ENCODE data around the gene GPALPP1. TPM values are rescaled to one million over a fixed set of nuclear protein-coding genes. Genes with fewer than 3 reads are reported as not detected.

The GPALPP1 gene
- total and polyA plus RNA-seq, 3 donors from 2014 or later = 18.3 to 41.3 (median 33.8) TPM

DNA sequence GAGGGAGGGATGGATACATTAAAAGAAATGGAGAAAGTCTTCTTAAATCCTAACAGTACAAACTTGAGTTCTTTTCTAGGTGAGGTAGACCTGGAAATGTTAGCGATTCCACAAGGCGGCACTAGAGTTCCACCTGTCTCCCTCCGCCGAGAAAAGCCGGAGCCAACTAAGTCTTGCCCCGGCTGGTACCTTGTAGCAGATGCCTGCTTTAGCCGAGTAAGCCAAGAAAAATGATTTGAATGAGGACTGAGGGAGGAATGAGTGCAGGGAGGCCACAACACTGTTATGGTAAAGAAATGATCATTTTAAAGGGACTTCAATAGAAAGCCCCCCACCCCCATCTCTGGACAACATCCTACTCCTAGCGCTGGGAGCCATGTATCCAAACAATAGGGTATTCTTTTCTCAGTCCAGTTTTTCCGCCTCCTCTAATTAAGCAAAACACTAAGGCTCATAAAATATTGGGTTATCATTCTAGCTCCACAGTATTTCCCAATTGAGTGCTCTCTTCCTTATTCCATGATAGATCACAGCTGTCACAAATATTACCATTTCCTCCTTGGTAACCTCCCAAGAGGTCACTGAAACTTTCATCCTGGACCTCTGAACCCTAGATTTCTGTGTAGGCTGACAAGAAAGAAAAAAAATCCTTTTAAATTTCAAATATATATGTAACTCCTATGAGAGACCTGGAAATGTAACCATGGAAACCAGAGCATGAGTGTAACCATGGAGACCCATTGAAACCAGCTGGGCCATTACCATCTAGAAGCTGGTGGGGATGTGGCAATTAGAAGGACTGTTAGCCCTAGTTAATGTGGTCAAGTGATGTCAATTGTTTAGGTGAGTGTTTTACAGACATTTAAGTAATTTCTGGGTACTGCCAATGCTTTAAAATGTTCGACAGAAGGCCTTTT is 58.3 kb downstream of the GPALPP1 start:
- no peak for TF ChIP-seq POLR2A (IDR thresholded peaks at IDR 0.05)
- TF ChIP-seq, protein P1, sequence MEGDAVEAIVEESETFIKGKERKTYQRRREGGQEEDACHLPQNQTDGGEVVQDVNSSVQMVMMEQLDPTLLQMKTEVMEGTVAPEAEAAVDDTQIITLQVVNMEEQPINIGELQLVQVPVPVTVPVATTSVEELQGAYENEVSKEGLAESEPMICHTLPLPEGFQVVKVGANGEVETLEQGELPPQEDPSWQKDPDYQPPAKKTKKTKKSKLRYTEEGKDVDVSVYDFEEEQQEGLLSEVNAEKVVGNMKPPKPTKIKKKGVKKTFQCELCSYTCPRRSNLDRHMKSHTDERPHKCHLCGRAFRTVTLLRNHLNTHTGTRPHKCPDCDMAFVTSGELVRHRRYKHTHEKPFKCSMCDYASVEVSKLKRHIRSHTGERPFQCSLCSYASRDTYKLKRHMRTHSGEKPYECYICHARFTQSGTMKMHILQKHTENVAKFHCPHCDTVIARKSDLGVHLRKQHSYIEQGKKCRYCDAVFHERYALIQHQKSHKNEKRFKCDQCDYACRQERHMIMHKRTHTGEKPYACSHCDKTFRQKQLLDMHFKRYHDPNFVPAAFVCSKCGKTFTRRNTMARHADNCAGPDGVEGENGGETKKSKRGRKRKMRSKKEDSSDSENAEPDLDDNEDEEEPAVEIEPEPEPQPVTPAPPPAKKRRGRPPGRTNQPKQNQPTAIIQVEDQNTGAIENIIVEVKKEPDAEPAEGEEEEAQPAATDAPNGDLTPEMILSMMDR (IDR thresholded peaks at IDR 0.05) = peak; percentile 75 to 84 (median 82)
- intact Hi-C loops (cut with DNase I; ENCODE audit: low total_unique reads) = loop anchor here (10.0 kb wide), 1 partner anchor 257 kb away; no protein-coding TSS in a partner anchor
- no peaks in the 10 kb centered on the region for H3K4me1 ChIP-seq
- peak overlapping the region; percentile 37 to 51 for H3K4me3 ChIP-seq
- no peak overlapping the region for H3K27ac ChIP-seq
- no peaks in the 10 kb centered on the region for H3K9me3 ChIP-seq
- WGBS, 2 donors = 12 to 14% methylated on average over 10 of the region's 10 CpGs
- no peaks in the 10 kb centered on the region for H3K27me3 ChIP-seq
- DNase-seq = peak; percentile 91
- no peaks in the 10 kb centered on the region for H3K36me3 ChIP-seq (ENCODE audit: low read depth, missing control alignments)

DNA sequence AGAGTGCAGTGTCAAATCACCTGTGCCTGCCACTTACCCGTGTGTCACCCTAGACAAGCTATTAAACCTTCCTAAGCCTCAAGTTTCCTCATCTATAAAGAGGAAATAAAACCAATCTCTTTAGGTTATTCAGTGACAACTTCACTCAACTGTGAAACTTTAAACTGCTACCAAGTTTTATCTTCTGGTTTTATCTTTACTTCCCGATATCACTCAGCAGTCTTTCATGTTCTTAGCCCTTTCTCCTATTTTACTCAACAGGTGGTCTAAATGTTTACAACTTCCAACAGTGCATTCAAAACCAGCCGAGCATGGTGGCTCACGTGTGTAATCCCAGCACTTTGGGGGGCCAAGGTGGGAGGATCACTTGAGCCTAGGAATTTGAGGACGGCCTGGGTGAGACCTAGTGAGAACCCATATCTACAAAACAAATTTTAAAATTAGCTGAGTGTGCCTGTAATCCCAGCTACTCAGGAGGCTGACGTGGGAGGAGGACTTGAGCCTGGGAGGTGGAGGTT is 59.6 kb downstream of the GPALPP1 start:
- H3K4me1 ChIP-seq = no peaks in the 10 kb centered on the region
- TF ChIP-seq, protein P1 (IDR thresholded peaks at IDR 0.05) = no peak
- TF ChIP-seq POLR2A (IDR thresholded peaks at IDR 0.05) = no peak
- WGBS, 2 donors = 75 to 82% methylated on average over 6 of the region's 6 CpGs
- no peaks in the 10 kb centered on the region for H3K27me3 ChIP-seq
- no peak overlapping the region for H3K27ac ChIP-seq
- H3K36me3 ChIP-seq (ENCODE audit: low read depth, missing control alignments) = no peaks in the 10 kb centered on the region
- no peak for DNase-seq
- intact Hi-C loops (cut with DNase I; ENCODE audit: low total_unique reads) = loop anchor here (10.0 kb wide), 1 partner anchor 256 kb away; no protein-coding TSS in a partner anchor
- no peak overlapping the region for H3K4me3 ChIP-seq
- no peaks in the 10 kb centered on the region for H3K9me3 ChIP-seq

DNA sequence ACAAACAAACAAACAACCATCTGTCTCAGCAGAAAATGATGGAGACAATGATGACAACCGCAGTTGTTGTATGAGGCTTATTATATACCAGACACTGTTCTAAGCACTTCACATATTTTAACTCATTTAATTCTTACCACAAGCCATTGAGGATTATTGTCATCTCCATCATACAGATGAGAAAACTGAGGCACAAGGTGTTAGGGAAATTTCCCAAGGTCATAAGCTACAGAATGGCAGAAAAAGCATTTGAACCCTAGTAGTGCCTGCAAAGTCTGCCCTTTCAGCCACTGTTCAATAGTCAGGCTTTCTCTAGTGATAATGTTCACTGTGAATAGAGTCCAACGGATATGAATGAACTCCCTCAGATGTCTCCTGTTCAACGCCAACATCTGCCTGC is 60.1 kb downstream of the GPALPP1 start:
- Histone ChIP-seq H3K4me3 (no peak overlapping the region), H3K36me3 (ENCODE audit: low read depth, missing control alignments) (no peaks in the 10 kb centered on the region), H3K27me3 (no peaks in the 10 kb centered on the region), H3K9me3 (no peaks in the 10 kb centered on the region), H3K4me1 (no peaks in the 10 kb centered on the region), H3K27ac (no peak overlapping the region)
- DNase-seq = no peak
- intact Hi-C loops (cut with DNase I; ENCODE audit: low total_unique reads) = loop anchor here (10.0 kb wide), 1 partner anchor 255 kb away; no protein-coding TSS in a partner anchor
- TF ChIP-seq, protein P1 (IDR thresholded peaks at IDR 0.05) = no peak
- TF ChIP-seq POLR2A (IDR thresholded peaks at IDR 0.05) = no peak
- 90 to 92% methylated on average over 3 of the region's 3 CpGs for whole genome bisulfite sequencing, 2 donors

DNA sequence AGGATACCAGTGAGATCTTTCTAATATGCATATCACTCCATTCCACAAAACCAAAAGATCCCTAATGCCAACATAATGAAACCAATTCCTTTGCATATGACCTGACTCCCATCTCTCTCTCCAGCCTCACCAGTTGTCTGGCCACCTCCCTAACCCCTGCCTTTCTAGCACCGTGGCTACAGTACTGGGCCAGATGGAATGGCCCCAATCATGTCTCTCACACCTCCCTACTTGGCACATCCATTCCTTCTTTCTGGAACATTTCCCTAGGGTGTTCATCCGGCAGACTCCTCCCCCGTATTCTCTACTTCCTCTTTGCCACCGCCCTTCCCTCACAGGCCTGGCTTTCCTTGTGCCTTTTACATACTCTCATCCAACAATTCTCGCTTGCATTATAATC is 62.0 kb downstream of the GPALPP1 start:
- Histone ChIP-seq H3K9me3 (no peaks in the 10 kb centered on the region), H3K4me3 (no peak overlapping the region), H3K27me3 (no peaks in the 10 kb centered on the region), H3K4me1 (peaks cover 2% of the 10 kb centered on the region), H3K27ac (no peak overlapping the region), H3K36me3 (ENCODE audit: low read depth, missing control alignments) (no peaks in the 10 kb centered on the region)
- no peak for TF ChIP-seq POLR2A (IDR thresholded peaks at IDR 0.05)
- TF ChIP-seq, protein P1 (IDR thresholded peaks at IDR 0.05) = no peak
- intact Hi-C loops (cut with DNase I; ENCODE audit: low total_unique reads) = no loop called here
- DNase-seq = no peak
- WGBS, 2 donors = 59 to 65% methylated on average over 5 of the region's 5 CpGs

All from testis (tissue), 3 donors.